ENCODE results near the gene PTBP3.

DNA sequence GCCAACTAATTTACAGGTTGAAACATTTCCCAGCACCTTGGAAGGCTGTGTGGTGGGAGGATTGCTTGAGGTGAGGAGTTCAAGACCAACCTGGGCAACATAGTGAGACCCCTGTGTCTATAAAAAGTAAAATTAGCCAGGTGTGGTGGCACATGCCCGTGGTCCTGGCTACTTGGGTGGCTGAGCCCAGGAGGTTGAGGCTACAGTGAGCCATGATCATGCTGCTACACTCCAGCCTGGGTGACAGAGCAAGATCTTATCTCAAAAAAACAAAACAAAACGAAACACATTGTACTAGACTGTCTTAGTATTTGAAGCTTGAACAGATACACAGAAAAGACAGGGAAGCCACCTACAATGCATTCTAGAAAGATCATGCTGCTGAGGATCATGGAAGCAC is 43.7 kb upstream of the PTBP3 start:
- TF ChIP-seq, protein P1, sequence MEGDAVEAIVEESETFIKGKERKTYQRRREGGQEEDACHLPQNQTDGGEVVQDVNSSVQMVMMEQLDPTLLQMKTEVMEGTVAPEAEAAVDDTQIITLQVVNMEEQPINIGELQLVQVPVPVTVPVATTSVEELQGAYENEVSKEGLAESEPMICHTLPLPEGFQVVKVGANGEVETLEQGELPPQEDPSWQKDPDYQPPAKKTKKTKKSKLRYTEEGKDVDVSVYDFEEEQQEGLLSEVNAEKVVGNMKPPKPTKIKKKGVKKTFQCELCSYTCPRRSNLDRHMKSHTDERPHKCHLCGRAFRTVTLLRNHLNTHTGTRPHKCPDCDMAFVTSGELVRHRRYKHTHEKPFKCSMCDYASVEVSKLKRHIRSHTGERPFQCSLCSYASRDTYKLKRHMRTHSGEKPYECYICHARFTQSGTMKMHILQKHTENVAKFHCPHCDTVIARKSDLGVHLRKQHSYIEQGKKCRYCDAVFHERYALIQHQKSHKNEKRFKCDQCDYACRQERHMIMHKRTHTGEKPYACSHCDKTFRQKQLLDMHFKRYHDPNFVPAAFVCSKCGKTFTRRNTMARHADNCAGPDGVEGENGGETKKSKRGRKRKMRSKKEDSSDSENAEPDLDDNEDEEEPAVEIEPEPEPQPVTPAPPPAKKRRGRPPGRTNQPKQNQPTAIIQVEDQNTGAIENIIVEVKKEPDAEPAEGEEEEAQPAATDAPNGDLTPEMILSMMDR (IDR thresholded peaks at IDR 0.05; ENCODE audit: insufficient read depth, low read depth, low read length), result no peak
- TF ChIP-seq EZH2 (IDR thresholded peaks at IDR 0.05; ENCODE audit: insufficient read depth, low read length), result no peak

Measured in astrocyte (in vitro differentiated cells and primary cell).